ENCODE measurements around the gene GFRA4.

Gene GFRA4

DNA sequence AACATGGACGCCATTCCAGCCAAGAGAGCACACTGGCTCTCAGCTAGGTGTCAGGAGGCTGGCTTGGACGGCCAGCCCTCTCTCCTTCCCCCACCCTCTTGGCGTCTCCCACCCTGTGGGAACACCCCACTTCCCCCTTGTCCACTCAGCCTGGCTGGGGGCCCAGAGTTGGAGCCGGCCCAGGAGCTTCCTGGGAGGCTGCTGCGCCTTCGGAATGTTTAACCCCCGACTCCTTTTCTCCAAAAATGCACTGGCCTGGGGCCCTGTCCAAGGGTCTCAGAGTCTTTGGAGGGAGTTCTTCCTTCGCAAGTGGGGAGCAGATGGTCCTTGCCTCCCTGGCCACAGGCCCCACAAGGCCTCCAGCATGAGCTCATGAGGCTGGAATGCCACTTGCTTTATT is 14.5 kb upstream of the GFRA4 start:
- TF ChIP-seq ZFX (IDR thresholded peaks at IDR 0.05) (no peak), CTCF (conservative IDR thresholded peaks at IDR 0.05) (no peak)

DNA sequence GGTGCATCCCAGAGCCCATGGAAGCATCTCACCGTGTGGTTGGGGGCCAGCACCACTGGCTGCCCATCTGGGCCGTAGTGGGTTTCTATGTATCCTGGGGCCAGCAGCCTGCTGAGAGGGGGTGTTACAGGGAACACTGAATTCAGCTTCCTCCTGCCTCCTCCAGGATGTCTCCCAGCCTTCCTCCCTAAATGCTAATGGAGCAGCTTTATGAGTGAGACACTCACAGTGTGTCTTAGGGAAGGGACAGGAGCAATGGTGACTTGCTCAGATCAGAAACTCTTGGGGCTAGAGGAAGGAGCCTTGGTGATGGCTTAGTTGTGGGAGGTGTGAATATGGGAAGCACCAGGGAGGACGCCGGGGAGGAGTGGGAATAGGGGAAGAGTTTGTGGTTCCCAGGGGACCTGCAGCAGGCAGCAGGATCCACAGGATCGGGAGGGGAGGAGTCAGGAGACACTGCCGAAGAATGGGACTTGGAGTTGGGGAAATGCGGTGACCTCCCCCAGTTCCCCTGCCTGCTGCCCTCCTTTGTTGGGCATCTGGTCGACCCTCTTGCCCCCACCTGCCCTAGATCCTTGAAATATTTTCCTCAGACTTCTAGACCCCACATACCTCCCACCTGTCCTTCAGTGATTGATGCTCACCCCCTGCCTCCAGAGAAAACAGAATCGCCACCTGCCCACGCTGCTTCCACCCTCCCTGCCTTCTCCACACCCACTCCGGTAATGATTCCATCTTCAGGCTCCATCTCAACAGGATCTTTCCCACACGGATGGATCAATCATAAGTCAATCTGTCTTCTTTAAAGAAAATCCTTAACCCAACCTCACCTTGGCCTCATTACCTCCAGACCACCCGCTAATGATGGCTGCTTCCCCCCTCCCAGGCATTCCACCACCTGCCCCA is 12.0 kb upstream of the GFRA4 start:
- TF ChIP-seq ZFX (IDR thresholded peaks at IDR 0.05): no peak

More for the DNA sequence above, 14.5 kb upstream of the GFRA4 start:
- H3K27ac ChIP-seq: no peak overlapping the region

DNA sequence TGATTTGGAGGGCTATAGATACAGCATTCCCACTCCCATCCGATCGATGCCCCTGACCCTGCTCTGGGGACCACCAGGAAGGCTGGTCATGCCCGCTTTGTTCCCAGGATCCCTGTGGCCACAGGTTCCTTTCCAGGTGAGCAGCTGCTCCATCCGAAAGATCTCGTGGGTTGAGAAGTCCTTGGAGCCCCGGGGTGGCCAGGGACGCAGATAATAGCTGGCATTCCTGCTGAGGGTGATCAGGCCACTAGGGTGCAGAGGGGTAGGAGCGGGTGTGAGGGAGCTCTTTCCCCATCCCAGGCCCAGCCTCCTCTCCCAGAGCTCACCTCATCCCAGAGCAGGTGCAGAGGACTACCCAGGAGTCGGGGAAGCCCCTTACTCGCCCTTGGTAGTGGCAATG is 11.2 kb upstream of the GFRA4 start:
- no peak for TF ChIP-seq ZFX (IDR thresholded peaks at IDR 0.05)
- TF ChIP-seq CTCF (conservative IDR thresholded peaks at IDR 0.05): no peak
- no peak overlapping the region for H3K27ac ChIP-seq

More for the DNA sequence above, 12.0 kb upstream of the GFRA4 start:
- no peak overlapping the region for H3K27ac ChIP-seq

GRCh38 chr20:3673221-3674070 is 10.2 kb upstream of the GFRA4 start:
- no peak overlapping the region for H3K27ac ChIP-seq
- no peak for TF ChIP-seq CTCF (conservative IDR thresholded peaks at IDR 0.05)
- no peak for TF ChIP-seq ZFX (IDR thresholded peaks at IDR 0.05)

GRCh38 chr20:3672547-3673171 is 9.5 kb upstream of the GFRA4 start:
- H3K27ac ChIP-seq: no peak overlapping the region
- no peak for TF ChIP-seq CTCF (conservative IDR thresholded peaks at IDR 0.05)
- no peak for TF ChIP-seq ZFX (IDR thresholded peaks at IDR 0.05)

DNA sequence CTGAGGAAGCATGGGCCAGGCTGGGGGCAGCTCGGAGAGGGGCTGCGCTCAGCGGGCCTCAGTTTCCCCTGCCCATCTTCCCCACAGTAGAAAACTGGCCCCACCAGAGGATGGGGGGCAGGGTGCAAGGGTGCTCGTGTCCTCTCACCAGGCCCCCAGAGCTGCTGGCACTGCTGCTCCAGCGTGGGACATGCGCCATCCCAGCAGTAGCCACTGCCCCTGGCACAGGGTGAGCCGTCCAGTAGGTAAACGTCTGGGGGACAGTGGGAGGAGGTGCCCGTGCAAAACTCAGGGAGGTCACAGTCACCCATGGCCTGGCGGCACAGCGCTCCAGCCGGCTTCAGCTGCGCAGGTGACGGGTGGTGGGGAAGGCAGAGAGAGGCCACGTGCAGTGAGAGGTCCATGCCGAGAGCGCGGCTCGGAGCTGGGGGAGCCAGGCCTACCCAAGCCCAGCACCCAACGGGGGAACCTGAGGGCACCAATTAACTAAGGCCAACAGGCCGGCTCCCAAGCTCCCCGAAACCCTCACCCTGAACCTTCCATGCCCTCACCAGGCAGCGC is 8.9 kb upstream of the GFRA4 start:
- no peak overlapping the region for H3K27ac ChIP-seq
- TF ChIP-seq CTCF (conservative IDR thresholded peaks at IDR 0.05) (no peak), ZFX (IDR thresholded peaks at IDR 0.05) (no peak)

- H3K27ac ChIP-seq: no peak overlapping the region
- TF ChIP-seq ZFX (IDR thresholded peaks at IDR 0.05) (no peak), CTCF (conservative IDR thresholded peaks at IDR 0.05) (no peak)
Measured at GRCh38 chr20:3670945-3671344, 7.7 kb upstream of the GFRA4 start.

All from C4-2B (cell line).